GM19328 (cell line): ENCODE data around the gene OTUD3.

Experiments used
- ATAC-seq: cut with Tn5 transposase; IDR thresholded peaks from one replicate; pipeline ENCODE4 v1.9.1; 2021; ENCODE audit warnings: mild to moderate bottlenecking, moderate library complexity; ENCODE audit not compliant: unreplicated experiment

OTUD3 gene

DNA sequence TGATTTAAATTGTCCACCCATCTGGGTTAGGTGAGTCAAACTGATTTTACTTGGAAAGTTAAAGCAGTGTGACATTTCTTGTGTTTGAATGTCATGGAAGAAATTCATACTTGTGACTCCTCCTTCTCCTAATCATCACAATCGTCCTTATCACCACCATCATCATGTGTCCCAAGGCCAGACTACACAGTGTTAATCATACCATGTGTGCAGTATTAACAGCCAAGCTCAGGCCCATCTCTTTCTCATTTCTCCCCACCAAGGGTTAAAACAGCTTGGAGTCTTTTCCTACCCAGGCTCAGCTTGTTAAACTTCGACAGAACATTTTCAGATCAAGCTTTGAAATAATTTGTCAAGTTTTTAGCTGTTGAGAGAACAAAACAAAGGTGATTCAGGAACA, 63.7 kb downstream of the OTUD3 start:
- no peak for ATAC-seq

DNA sequence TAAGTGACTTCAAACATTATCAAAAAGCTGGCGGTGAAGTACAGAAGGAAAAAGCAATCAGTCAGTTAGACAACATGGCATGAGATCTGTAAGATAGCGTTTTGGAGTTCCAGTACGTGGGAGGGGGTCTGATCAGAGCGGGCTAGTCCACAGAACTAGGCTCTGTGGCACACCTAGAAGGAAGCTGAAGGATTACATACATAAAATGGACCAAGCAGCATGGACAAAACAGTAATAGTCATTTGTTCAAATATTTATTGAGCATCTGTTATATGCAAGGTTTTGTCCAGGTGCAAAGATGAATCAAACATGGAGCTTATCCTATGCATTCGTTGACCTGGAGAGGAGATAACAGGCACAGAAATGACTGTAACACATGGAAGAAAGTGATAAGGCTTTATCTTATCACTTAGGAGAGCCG, 64.1 kb downstream of the OTUD3 start:
- ATAC-seq, result no peak

DNA sequence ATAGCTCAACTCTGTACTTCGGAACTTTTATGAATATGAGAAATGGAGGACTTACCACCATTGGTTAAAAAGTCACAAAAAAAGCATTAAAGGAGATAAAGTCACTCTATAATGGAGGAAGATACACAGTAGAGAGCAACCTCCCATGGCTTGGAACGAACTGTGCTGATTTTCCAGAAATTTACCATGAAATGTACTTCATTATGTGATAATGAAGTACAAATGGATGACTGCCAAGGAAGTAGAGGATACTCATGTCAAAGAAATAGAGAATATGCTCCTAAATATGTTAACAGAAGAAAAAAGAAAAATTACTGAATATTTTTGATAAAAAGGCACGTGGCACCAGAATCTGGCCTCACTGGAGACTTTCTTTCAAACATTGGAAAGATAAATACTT, 64.8 kb downstream of the OTUD3 start:
- ATAC-seq, result no peak

DNA sequence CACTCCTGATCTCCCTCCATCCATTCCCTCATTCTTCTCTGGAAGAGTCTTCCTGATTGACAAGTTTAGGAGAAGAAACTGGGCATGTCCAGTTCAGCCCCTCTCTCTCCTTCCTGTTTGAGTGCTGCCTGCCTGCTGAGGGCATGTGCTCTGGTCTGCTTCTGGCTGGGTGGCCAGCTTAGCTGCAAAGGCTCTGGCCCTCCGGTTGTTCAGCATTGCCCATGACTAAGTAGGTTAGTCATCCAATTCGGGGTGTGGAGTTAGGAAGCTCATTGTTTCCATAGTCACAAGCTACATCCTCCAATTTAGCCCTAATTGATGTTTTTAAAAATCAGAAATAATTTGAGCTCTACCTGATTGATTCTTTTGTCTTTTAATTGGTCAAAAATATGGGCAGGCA, 66.8 kb downstream of the OTUD3 start:
- ATAC-seq, result no peak

DNA sequence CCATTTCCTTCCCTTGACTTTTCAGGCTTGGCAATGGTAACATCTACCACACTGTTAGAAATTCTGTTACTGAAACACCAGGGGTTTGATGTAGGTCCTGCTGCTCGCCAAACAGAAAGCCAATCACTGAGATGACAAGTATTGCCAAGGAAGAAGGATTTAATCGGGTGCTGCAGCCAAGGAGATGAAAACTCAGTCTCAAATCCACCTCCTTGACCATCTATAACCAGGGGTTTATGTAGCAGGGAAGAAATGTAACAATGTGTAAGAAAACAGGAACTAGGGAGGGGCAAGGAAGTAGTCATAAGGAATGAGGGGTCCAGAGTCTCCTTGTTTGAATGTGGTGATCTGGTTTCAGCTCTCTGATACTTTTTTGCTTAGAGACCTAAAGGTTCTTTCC, 71.9 kb downstream of the OTUD3 start:
- no peak for ATAC-seq

DNA sequence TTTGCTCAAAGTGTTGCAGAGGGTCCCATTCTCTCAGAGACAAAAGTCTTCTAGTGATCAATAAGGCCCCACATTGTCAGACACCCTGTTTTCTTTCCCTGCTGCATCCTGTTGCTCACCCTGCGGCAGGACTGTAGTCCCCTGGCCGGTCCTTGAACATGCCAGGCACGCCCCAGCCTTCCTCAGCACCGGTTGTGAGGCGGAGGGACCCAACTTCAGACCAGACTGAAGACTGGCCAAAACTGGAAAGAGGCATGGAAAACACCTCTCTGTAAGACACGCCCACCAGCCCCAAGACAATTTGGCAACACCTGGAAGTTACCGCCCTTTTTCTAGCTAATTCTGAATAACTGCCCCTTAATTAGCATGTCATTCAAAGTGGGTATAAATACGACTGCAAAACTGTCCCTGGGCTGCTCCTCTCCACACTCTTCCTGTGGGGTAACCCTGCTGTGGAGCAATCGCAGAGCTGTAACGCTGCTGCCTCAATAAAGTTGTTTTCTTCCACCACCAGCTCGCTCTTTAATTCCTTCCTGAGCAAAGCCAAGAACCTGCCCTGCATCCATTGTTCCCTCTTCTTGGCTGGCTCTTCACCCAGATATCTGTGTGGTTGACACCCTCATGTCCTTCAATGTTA, 73.5 kb downstream of the OTUD3 start:
- ATAC-seq, result no peak

DNA sequence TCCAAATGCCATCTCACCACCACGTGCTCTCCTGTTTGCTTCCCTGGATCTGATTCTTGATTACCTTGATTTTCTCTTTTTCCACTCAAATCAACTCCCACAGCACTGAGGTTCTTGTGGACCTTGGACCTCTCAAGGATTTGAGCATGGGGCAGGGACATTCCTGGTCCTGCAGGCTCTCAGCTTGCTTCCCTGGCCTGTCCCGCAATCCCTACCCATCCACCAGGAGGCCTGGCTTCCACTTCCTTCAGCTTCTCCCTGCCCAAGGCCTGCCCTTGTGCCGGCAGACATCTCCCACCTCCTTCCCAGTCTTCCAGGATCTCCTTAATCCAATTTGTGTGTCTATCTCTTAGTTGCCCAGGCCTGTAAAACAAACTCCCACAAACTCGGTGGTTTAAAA, 75.6 kb downstream of the OTUD3 start:
- ATAC-seq, result no peak

DNA sequence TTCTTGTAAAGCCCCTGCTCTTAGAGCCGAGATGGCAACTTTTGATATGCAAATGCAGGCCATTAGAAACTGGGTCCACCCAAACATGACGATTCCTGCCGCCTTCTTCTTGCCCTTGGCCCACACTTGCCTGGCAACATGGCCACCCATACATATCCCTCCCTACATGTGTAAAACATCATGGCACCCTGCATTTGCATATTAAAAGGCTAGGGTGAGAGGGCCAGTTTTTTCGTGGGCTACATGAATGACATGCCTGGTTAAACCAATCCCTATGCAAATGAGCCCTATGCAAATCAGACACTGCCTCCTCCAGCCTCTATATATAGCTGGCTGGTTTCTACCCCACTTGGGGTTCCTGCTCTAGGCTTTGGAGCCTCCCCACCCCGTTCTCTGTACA, 78.4 kb downstream of the OTUD3 start:
- ATAC-seq, result no peak
